Activated CD4-positive, alpha-beta memory T cell treated with anti-CD3 and anti-CD28 coated beads for 36 hours (primary cell): ENCODE measurements around the gene UGT3A1. TPM values are rescaled to one million over a fixed set of nuclear protein-coding genes. Genes with fewer than 3 reads are reported as not detected.
A peak's percentile ranks its signal among the peaks of the same experiment; 100 is the strongest.

Source experiments
- CTCF ChIA-PET: fragments of 350-600 bp; sonication (Branson Sonifier 250); formaldehyde crosslinking; loops from one replicate; lab custom pipeline; 2021; ENCODE audit warnings: antibody characterized with exemption, inconsistent platforms; lab: Charles Lee
- POLR2A ChIA-PET: fragments of 350-600 bp; sonication (Branson Sonifier 250); formaldehyde crosslinking; loops from one replicate; lab custom pipeline; 2021; ENCODE audit warnings: antibody characterized with exemption; lab: Charles Lee
- DNase-seq: peaks from one replicate; pipeline ENCODE4 v3.0.0-alpha.2; 2020
- H3K27ac Mint-ChIP-seq: one replicate; pipeline ENCODE4 v1.8.0; 2021; ENCODE audit warnings: mixed read lengths
- H3K27me3 Mint-ChIP-seq: one replicate; pipeline ENCODE4 v1.8.0; 2021; ENCODE audit warnings: mixed read lengths
- H3K36me3 Mint-ChIP-seq: one replicate; pipeline ENCODE4 v1.8.0; 2021; ENCODE audit warnings: mixed read lengths
- H3K4me1 Mint-ChIP-seq: one replicate; pipeline ENCODE4 v1.8.0; 2021; ENCODE audit warnings: low read depth, mixed read lengths
- H3K4me3 Mint-ChIP-seq: one replicate; pipeline ENCODE4 v1.8.0; 2021; ENCODE audit warnings: mild to moderate bottlenecking, mixed read lengths
- H3K9me3 Mint-ChIP-seq: one replicate; pipeline ENCODE4 v1.8.0; 2021; ENCODE audit warnings: mixed read lengths
- intact Hi-C: fragments of 100-400 bp; cut with micrococcal nuclease; formaldehyde crosslinking; loops from one replicate; pipeline ENCODE4 v1.15.1; 2023
- total RNA-seq, 2 experiments: library from RNA; stranded (reverse); gene quantifications; one replicate each; pipeline ENCODE4 v1.2.3, GENCODE V29; 2021

The UGT3A1 gene
- total RNA-seq, 2 experiments from 2014 or later = not detected

DNA sequence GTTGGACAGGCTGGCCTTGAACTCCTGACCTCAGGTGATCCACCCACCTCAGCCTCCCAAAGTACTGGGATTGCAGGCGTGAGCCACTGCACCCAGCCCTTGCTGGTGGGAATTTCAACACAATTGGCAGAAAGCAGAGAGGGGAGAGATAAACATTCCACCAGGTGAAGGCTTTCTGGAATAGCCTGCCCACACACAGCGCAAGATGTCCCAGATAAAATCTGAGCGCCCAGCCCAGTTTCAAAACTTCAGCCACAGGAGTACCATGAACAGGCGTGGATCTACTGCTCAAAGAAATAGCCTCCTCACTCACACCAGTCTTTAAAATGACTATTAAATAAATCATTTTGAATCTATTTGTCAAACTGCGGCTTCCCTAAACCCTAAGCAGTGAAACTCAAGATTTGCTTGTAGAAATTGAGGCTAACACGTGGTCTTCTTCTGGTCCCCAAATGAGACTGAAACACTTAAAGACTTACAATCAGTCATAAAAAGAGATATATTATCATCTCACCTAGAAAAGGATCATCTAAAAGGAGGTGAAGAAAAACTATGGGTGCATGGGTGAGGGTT lies 87.5 kb downstream of the UGT3A1 start:
- peak overlapping the region; percentile 82 for H3K27ac Mint-ChIP-seq
- peak; percentile 54 for DNase-seq
- peak overlapping the region; percentile 10 for H3K4me3 Mint-ChIP-seq
- peaks cover 81% of the 10 kb centered on the region for H3K4me1 Mint-ChIP-seq
- H3K27me3 Mint-ChIP-seq = no peaks in the 10 kb centered on the region
- POLR2A ChIA-PET = interaction anchor here (0.9 to 4.4 kb wide), 11 partner anchors 17 to 774 kb away, joined by 3 to 20 read pairs (median 3); partner anchors contain the start of gene IL7R
- CTCF ChIA-PET = interaction anchor here (1.3 to 3.3 kb wide), 5 partner anchors 22 to 253 kb away, joined by 4 to 14 read pairs (median 6); partner anchors contain the start of gene IL7R
- intact Hi-C loops = loop anchor here (1.0 to 2.0 kb wide), 8 partner anchors 16 to 235 kb away; no protein-coding TSS in a partner anchor
- no peaks in the 10 kb centered on the region for H3K9me3 Mint-ChIP-seq
- peaks cover 2% of the 10 kb centered on the region for H3K36me3 Mint-ChIP-seq

DNA sequence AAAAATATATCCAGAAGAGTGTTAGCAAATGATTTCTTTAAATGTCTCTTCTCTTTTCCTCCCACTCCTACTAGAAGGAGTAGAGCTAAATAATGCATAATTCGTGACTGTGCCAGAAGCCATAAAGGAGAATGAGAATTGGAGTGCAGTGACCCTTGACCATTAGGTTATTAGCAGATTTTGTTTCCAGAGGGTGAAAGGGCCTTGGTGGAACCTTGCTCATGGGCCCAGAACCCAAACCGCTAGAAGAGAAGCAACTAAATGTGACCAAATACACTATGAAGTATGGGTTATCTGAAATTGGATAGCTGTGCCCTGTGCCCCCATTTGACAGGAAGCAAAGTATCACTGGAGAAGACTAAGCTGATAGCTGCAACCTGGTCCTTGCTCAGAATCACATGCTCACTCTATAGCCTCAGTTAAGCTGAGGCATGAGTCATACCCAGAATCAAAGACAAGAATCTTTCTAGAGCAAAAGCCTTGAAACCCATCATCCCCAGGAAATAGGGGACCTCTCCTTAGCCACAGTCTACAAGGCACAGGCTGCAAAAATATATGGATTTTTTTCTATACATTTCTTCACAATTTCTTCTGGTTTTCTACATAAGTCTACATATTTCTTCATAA lies 89.0 kb downstream of the UGT3A1 start:
- DNase-seq = peak; percentile 44
- intact Hi-C loops = loop anchor here (1.0 kb wide), 3 partner anchors 18 to 229 kb away; no protein-coding TSS in a partner anchor
- no peaks in the 10 kb centered on the region for H3K27me3 Mint-ChIP-seq
- ChIA-PET CTCF (interaction anchor here (0.9 to 1.2 kb wide), 2 partner anchors 44 to 81 kb away, joined by 3 to 4 read pairs; no protein-coding TSS in a partner anchor), POLR2A (interaction anchor here (1.1 to 4.4 kb wide), 3 partner anchors 43 to 50 kb away, joined by 3 to 20 read pairs (median 4); partner anchors contain the start of gene IL7R)
- H3K9me3 Mint-ChIP-seq = no peaks in the 10 kb centered on the region
- peaks cover 77% of the 10 kb centered on the region for H3K4me1 Mint-ChIP-seq
- peak overlapping the region; percentile 41 for H3K4me3 Mint-ChIP-seq
- H3K27ac Mint-ChIP-seq = peak overlapping the region; percentile 79
- peaks cover 2% of the 10 kb centered on the region for H3K36me3 Mint-ChIP-seq

Other genes with a start within 250 kb of the UGT3A1 start
- 100 to 1,000 TPM; 163 to 169 TPM for gene IL7R, start 134.5 kb downstream of the UGT3A1 start, total RNA-seq
- gene CAPSL, start 52.8 kb downstream of the UGT3A1 start, total RNA-seq = 1 to 10 TPM in 1 of 2 experiments, under 1 TPM in 1; 0.73 to 1.0 TPM
- gene UGT3A2, start 75.5 kb upstream of the UGT3A1 start, total RNA-seq = not detected
- 10 to 100 TPM in 1 of 2 experiments, 1 to 10 TPM in 1; 8.1 to 10.0 TPM for gene LMBRD2, start 160.5 kb upstream of the UGT3A1 start, total RNA-seq
- gene SKP2, start 160.7 kb upstream of the UGT3A1 start, total RNA-seq = 10 to 100 TPM; 33.1 to 34.7 TPM